ENCODE data around the gene SOD2.
"Not testable (repeated sequence)": the region's sequence is repeated elsewhere in the genome, so short reads cannot be mapped to it uniquely, and the experiment has no call there.

Gene SOD2

DNA sequence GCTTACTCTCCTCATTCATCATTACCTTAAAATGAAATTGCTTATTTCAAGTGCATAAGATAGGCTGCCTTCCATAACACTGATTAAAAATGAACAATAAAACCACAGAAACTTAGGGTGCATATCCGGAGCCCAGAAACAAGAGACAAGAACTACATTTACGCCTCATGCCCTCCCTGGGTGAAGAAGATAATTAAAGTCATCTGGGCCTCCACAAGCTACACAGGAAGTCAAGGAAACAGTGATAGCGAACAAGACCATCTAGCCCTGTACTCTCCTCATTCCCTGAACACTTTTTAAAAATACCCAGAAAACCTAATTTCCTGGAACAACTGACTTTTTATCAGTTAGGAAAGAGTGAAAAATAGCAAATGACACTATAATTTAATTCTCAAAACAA, 6.3 kb downstream of the SOD2 start:
- H3K4me3 ChIP-seq (ENCODE audit: low read depth, low read length) = no peak overlapping the region
- no peak for DNase-seq (ENCODE audit: low read depth)

GRCh38 chr6:159686040-159686439, 7.0 kb downstream of the SOD2 start:
- H3K4me3 ChIP-seq (ENCODE audit: low read depth, low read length) = no peak overlapping the region
- no peak for DNase-seq (ENCODE audit: low read depth)

DNA sequence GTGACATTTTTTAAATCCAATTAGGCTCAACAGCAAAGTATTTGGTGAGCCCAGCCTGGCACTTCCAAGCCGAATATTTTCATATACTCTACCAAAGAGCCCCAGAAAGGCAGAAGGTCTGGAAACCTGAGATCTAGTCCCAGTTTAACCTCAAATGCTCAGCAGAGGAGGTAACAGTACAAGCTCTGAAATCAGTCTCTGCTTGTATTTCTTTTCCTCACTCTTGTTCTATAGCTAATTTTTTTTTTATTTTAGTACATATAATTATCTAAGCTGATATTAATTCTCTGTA, 9.1 kb downstream of the SOD2 start:
- no peak for DNase-seq (ENCODE audit: low read depth)
- H3K4me3 ChIP-seq (ENCODE audit: low read depth, low read length) = no peak overlapping the region

- DNase-seq (ENCODE audit: low read depth) = no peak
These were observed 10.2 kb downstream of the SOD2 start for GRCh38 chr6:159682810-159683209.

DNA sequence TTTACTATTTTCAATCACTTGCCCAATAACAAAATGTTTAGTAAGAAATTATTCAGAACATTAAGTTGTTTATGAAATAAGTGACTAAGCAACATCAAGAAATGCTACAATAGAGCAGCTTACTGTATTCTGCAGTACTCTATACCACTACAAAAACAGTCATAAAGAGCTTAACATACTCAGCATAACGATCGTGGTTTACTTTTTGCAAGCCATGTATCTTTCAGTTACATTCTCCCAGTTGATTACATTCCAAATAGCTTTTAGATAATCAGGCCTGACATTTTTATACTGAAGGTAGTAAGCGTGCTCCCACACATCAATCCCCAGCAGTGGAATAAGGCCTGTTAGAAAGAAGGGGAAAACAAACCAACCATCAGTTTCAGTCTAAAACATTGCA, 10.7 kb downstream of the SOD2 start:
- DNase-seq (ENCODE audit: low read depth) = no peak
- H3K4me3 ChIP-seq (ENCODE audit: low read depth, low read length) = no peak overlapping the region

More at GRCh38 chr6:159682810-159683209, 10.2 kb downstream of the SOD2 start:
- H3K4me3 ChIP-seq (ENCODE audit: low read depth, low read length) = no peak overlapping the region

GRCh38 chr6:159681191-159681880, 11.7 kb downstream of the SOD2 start:
- no peak for DNase-seq (ENCODE audit: low read depth)
- H3K4me3 ChIP-seq (ENCODE audit: low read depth, low read length) = no peak overlapping the region

DNA sequence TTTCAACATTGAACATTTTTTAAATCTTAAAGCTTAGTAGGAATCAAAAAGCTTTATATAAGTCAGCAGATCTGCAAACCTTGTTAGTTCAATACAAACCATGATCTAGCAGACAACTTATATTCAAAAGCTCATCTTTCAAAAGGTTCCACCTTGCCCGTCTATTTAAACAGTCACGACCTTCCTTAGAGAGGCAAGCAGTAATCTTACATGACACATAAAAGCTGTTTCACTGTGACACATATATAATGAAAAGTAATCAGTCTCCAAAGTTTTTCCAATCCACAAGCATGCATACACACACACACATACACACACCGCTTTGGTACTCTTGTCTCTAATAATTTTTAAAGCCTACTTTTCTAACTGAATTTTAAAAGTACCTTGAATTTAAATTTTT, 12.9 kb downstream of the SOD2 start:
- H3K4me3 ChIP-seq (ENCODE audit: low read depth, low read length) = no peak overlapping the region
- DNase-seq (ENCODE audit: low read depth) = no peak

- no peak for DNase-seq (ENCODE audit: low read depth)
- no peak overlapping the region for H3K4me3 ChIP-seq (ENCODE audit: low read depth, low read length)
These were observed 13.7 kb downstream of the SOD2 start for GRCh38 chr6:159679091-159680077.

DNA sequence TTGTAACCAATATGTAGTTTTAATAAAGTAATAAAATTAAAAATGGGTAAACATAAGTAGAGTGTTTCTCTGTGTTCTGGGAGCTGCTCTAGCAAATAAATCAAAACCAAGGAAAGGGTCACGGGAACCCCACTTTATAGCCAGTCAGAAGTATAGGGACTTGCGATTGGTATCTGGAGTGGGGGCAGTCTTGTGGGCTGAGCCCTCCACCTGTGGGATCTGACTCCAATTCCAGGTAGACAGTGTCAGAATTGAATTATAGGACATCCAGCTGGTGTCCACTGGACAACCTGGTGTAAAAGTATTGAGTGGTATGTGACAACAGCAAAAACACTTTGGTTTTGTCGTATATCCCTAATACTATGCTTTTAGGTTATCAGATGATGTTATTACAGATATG, 14.5 kb downstream of the SOD2 start:
- DNase-seq (ENCODE audit: low read depth) = no peak
- no peak overlapping the region for H3K4me3 ChIP-seq (ENCODE audit: low read depth, low read length)

DNA sequence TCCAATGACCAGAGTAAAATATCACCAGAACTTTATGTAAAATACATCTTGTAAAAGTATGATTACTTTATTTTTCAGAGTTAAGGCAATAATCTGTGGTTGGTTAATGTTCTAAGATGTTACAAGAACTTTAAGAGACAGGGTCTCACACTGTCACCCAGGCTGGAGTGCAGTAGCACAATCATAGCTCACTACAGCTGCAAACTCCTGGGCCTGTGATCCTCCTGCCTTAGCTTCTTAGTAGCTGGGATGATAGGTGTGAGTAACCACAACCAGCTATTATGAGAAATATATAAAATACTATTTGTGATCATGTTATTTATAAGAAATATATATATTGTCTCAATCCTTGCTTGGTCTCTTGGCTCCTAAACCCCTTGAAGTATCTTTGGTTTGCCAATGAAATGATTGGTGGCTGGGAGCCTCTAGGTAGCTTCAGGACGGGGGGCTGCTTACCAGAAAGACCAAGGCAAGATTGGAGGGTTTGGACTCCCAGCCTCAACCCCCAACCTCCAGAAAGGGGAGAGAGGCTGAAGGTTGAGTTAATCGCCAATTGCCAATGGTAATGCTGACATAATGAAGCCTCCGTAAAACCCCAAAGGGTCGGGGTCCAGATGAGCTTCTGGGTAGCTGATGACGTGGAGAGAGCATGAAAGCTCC, 15.4 kb downstream of the SOD2 start:
- H3K4me3 ChIP-seq (ENCODE audit: low read depth, low read length) = no peak overlapping the region
- no peak for DNase-seq (ENCODE audit: low read depth)

DNA sequence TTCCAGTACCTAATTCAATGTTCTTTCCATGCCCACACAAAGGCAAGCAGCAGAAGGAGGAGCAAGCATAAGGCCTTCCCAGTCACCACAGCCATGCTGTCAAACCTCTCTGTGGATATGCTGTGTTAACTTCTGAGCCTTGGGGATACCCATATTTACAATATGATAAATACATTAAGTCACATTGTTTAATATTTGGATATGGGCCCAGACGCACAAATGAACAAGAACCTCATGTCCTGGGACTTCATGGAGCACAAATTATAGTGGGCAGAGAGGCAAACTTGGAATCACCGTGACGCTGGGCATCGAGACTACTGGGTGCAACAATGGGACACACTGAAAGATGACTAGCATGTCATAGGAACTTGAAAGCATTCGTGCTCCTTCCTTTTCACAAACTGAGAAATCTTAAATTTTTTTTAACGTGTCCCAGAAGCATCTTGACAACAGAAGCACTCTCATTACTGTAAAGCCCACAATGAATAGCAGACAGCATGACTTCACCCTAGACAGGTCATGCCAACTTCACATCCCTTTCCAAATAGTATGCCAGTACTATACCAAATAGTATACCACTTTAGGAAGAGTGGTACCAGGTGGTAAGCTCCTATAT, 16.0 kb downstream of the SOD2 start:
- no peak overlapping the region for H3K4me3 ChIP-seq (ENCODE audit: low read depth, low read length)
- no peak for DNase-seq (ENCODE audit: low read depth)

GRCh38 chr6:159676236-159676635, 16.8 kb downstream of the SOD2 start:
- DNase-seq (ENCODE audit: low read depth); H3K4me3 ChIP-seq (ENCODE audit: low read depth, low read length): not testable (repeated sequence)

GRCh38 chr6:159665868-159666635, 27.0 kb downstream of the SOD2 start:
- DNase-seq (ENCODE audit: low read depth) = no peak
- H3K4me3 ChIP-seq (ENCODE audit: low read depth, low read length) = no peak overlapping the region

- not testable (repeated sequence) for DNase-seq (ENCODE audit: low read depth); H3K4me3 ChIP-seq (ENCODE audit: low read depth, low read length)
These were observed 29.6 kb downstream of the SOD2 start for GRCh38 chr6:159663368-159663889.

DNA sequence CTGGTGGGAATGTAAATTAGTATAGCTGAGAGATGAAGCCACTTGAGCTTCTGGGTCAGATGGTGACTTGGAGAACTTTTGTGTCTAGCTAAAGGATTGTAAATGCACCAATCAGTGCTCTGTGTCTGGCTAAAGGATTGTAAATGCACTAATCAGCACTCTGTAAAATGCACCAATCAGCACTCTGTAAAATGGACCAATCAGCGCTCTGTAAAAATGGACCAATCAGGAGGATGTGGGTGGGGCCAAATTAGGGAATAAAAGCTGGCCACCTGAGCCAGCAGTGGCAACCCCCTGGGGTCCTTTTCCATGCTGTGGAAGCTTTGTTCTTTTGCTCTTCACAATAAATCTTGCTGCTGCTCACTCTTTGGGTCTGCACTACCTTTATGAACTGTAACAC, 31.1 kb downstream of the SOD2 start:
- DNase-seq (ENCODE audit: low read depth); H3K4me3 ChIP-seq (ENCODE audit: low read depth, low read length): not testable (repeated sequence)

DNA sequence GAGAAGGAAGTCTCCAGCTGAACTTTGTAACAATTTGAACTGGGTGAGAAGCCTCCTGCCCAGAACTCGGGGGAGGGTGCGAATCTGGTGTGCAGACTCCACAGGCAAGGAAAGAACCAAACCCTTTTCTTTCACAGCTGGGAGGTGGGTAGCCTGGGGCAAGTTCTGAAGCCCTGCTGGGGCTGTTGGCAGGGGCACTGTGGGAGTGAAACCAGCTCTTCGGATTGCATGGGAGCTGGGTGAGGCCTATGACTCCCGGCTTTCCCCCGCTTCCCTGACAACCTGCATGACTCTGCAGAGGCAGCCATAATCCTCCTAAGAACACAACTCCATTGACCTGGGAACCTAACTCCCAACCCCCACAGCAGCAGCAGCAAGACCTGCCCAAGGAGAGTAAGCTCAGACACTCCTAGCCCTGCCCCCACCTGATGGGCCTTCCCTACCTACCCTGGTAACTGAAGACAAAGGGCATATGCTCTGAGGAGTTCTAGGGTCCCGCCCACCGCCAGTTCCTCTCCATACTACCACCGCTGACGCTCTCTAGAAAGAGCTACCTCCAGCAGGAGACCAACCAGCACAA, 37.5 kb downstream of the SOD2 start:
- no peak overlapping the region for H3K4me3 ChIP-seq (ENCODE audit: low read depth, low read length)
- DNase-seq (ENCODE audit: low read depth) = no peak

DNA sequence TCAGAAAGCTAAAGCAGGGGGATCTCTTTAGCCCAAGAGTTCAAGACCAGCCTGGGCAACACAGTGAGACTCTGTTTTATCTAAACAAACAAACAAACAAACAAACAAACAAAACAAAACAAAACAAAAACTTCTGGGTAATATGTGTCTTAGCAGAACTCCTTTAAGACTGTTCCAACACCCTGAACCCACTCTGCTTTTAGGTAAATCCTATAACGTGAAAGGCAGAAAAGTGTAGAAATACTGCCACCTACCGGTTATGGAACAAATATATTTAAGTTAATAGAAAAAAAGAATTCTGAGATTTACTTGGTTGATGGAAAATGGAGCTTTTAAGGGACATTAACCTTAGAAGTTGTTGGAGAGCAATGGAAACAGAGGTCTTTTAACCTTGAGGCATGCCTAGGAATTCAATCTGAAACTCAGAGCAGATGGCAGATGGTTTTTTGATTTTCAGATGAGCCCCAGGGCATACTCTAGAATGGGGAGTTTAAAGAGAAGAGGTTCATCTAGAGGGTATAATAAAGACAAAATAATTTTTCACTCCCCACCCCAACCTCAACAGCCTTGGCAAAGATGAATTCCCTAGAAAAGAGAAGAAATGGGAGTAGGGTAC, 38.5 kb downstream of the SOD2 start:
- H3K4me3 ChIP-seq (ENCODE audit: low read depth, low read length) = no peak overlapping the region
- DNase-seq (ENCODE audit: low read depth) = peak; percentile 9

DNA sequence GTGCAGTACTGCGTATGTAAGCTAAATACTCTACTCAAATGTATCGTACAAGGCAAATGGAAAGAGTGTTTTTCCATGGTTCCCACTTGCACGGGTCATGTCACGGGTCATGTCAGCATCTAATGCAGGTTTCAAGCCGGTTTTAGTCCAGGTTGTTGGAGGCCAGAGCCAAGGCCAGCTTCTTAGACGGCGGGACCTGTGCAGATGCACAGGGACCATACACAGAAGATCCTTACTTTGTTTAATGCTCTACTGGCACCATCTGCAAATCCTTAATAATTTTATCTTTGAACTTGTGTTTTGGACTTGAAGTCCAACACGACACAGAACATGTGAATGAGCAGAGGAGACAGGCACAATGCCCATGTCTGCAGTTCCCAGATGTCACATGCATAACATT, 42.7 kb downstream of the SOD2 start:
- no peak overlapping the region for H3K4me3 ChIP-seq (ENCODE audit: low read depth, low read length)
- no peak for DNase-seq (ENCODE audit: low read depth)
